Stimulated activated memory B cell treated with anti-CD40 and anti-IgM and Interleukin-4, amounts not matched to agents 10 μg/mL and 1 μg/mL and 100 μg/mL, for 72 hours (primary cell): ENCODE measurements around the gene MAD2L1BP.
"Not testable (repeated sequence)": the region's sequence is repeated elsewhere in the genome, so short reads cannot be mapped to it uniquely, and the experiment has no call there.

ENCODE experiments used
- ATAC-seq: fragments of 150-1000 bp; cut with Tn5 transposase; 2 replicates; pipeline ENCODE4 v1.10.0; 2021
- H3K27ac Mint-ChIP-seq: one replicate; pipeline ENCODE4 v1.8.0; 2022; ENCODE audit warnings: mild to moderate bottlenecking, mixed read lengths
- H3K27me3 Mint-ChIP-seq: one replicate; pipeline ENCODE4 v1.8.0; 2022; ENCODE audit warnings: mixed read lengths
- H3K36me3 Mint-ChIP-seq: one replicate; pipeline ENCODE4 v1.8.0; 2022; ENCODE audit warnings: mixed read lengths
- H3K4me1 Mint-ChIP-seq: one replicate; pipeline ENCODE4 v1.8.0; 2022; ENCODE audit warnings: mixed read lengths
- H3K4me3 Mint-ChIP-seq: one replicate; pipeline ENCODE4 v1.8.0; 2022; ENCODE audit warnings: mild to moderate bottlenecking, moderate library complexity, mixed read lengths
- H3K9me3 Mint-ChIP-seq: one replicate; pipeline ENCODE4 v1.8.0; 2022; ENCODE audit warnings: mixed read lengths

MAD2L1BP gene

GRCh38 chr6:43636308-43636659, 644 bp downstream of the MAD2L1BP start:
- Mint-ChIP-seq H3K4me1 (peaks cover 60% of the 10 kb centered on the region), H3K27me3 (no peaks in the 10 kb centered on the region), H3K4me3 (peak overlapping the region; percentile 97), H3K9me3 (no peaks in the 10 kb centered on the region), H3K36me3 (peaks cover 33% of the 10 kb centered on the region), H3K27ac (peak overlapping the region; percentile 96)
- peak; percentile 37 for ATAC-seq

- H3K36me3 Mint-ChIP-seq = peaks cover 45% of the 10 kb centered on the region
- no peaks in the 10 kb centered on the region for H3K9me3 Mint-ChIP-seq
- no peaks in the 10 kb centered on the region for H3K27me3 Mint-ChIP-seq
- H3K27ac Mint-ChIP-seq = peak overlapping the region; percentile 19
- peaks cover 58% of the 10 kb centered on the region for H3K4me1 Mint-ChIP-seq
- no peak overlapping the region for H3K4me3 Mint-ChIP-seq
- no peak for ATAC-seq
Measured at GRCh38 chr6:43639984-43640800, 4.6 kb downstream of the MAD2L1BP start.

GRCh38 chr6:43644940-43645612, 9.4 kb downstream of the MAD2L1BP start, which contains the start of gene RSPH9:
RSPH9 (plus strand) TSS chr6:43645036; CDS start chr6:43645099, 63 bp downstream.
- Mint-ChIP-seq H3K36me3 (peaks cover 24% of the 10 kb centered on the region), H3K4me1 (peaks cover 22% of the 10 kb centered on the region), H3K9me3 (no peaks in the 10 kb centered on the region), H3K4me3 (peak within 1 kb of the TSS; percentile 85), H3K27ac (peak within 1 kb of the TSS; percentile 80), H3K27me3 (no peaks in the 10 kb centered on the region)
- peak; percentile 90 for ATAC-seq

GRCh38 chr6:43645613-43645964, 9.9 kb downstream of the MAD2L1BP start:
- Mint-ChIP-seq H3K27ac (peak overlapping the region; percentile 80), H3K4me1 (peaks cover 18% of the 10 kb centered on the region), H3K27me3 (no peaks in the 10 kb centered on the region), H3K4me3 (peak overlapping the region; percentile 85), H3K36me3 (peaks cover 19% of the 10 kb centered on the region), H3K9me3 (no peaks in the 10 kb centered on the region)
- ATAC-seq = no peak

- peaks cover 6% of the 10 kb centered on the region for H3K36me3 Mint-ChIP-seq
- no peak for ATAC-seq
- no peak overlapping the region for H3K27ac Mint-ChIP-seq
- peaks cover 16% of the 10 kb centered on the region for H3K4me1 Mint-ChIP-seq
- no peaks in the 10 kb centered on the region for H3K9me3 Mint-ChIP-seq
- no peak overlapping the region for H3K4me3 Mint-ChIP-seq
- no peaks in the 10 kb centered on the region for H3K27me3 Mint-ChIP-seq
Measured at GRCh38 chr6:43647613-43648012, 12.0 kb downstream of the MAD2L1BP start.

GRCh38 chr6:43648248-43648647, 12.6 kb downstream of the MAD2L1BP start:
- ATAC-seq = no peak
- H3K4me1 Mint-ChIP-seq = peaks cover 11% of the 10 kb centered on the region
- H3K36me3 Mint-ChIP-seq = no peaks in the 10 kb centered on the region
- no peak overlapping the region for H3K4me3 Mint-ChIP-seq
- no peaks in the 10 kb centered on the region for H3K9me3 Mint-ChIP-seq
- H3K27me3 Mint-ChIP-seq = no peaks in the 10 kb centered on the region
- H3K27ac Mint-ChIP-seq = no peak overlapping the region

- H3K4me1 Mint-ChIP-seq, H3K36me3 Mint-ChIP-seq, H3K27me3 Mint-ChIP-seq, H3K4me3 Mint-ChIP-seq, H3K27ac Mint-ChIP-seq, ATAC-seq, H3K9me3 Mint-ChIP-seq: not testable (repeated sequence)
Measured at GRCh38 chr6:43652822-43653221, 17.2 kb downstream of the MAD2L1BP start.

GRCh38 chr6:43657221-43657802, 21.7 kb downstream of the MAD2L1BP start:
- no peak overlapping the region for H3K27ac Mint-ChIP-seq
- H3K4me1 Mint-ChIP-seq = no peaks in the 10 kb centered on the region
- H3K27me3 Mint-ChIP-seq = no peaks in the 10 kb centered on the region
- H3K36me3 Mint-ChIP-seq = no peaks in the 10 kb centered on the region
- ATAC-seq = no peak
- no peak overlapping the region for H3K4me3 Mint-ChIP-seq
- H3K9me3 Mint-ChIP-seq = no peaks in the 10 kb centered on the region

GRCh38 chr6:43658161-43658560, 22.5 kb downstream of the MAD2L1BP start:
- no peak for ATAC-seq
- Mint-ChIP-seq H3K4me3 (no peak overlapping the region), H3K27ac (no peak overlapping the region), H3K4me1 (no peaks in the 10 kb centered on the region), H3K9me3 (no peaks in the 10 kb centered on the region), H3K36me3 (no peaks in the 10 kb centered on the region), H3K27me3 (no peaks in the 10 kb centered on the region)

- ATAC-seq, H3K36me3 Mint-ChIP-seq: not testable (repeated sequence)
Measured at GRCh38 chr6:43662948-43663347, 27.3 kb downstream of the MAD2L1BP start.

GRCh38 chr6:43665376-43665775, 29.7 kb downstream of the MAD2L1BP start:
- ATAC-seq = no peak
- Mint-ChIP-seq H3K9me3 (no peaks in the 10 kb centered on the region), H3K4me3 (no peak overlapping the region), H3K4me1 (peaks cover 23% of the 10 kb centered on the region), H3K27me3 (no peaks in the 10 kb centered on the region), H3K27ac (no peak overlapping the region), H3K36me3 (peaks cover 4% of the 10 kb centered on the region)

More at GRCh38 chr6:43662948-43663347, 27.3 kb downstream of the MAD2L1BP start:
- H3K27me3 Mint-ChIP-seq, H3K4me3 Mint-ChIP-seq, H3K9me3 Mint-ChIP-seq, H3K27ac Mint-ChIP-seq: not testable (repeated sequence)
- peaks cover 11% of the 10 kb centered on the region for H3K4me1 Mint-ChIP-seq

- no peaks in the 10 kb centered on the region for H3K9me3 Mint-ChIP-seq
- H3K36me3 Mint-ChIP-seq = peaks cover 12% of the 10 kb centered on the region
- H3K4me3 Mint-ChIP-seq = no peak overlapping the region
- H3K27ac Mint-ChIP-seq = no peak overlapping the region
- no peak for ATAC-seq
- H3K27me3 Mint-ChIP-seq = no peaks in the 10 kb centered on the region
- peaks cover 23% of the 10 kb centered on the region for H3K4me1 Mint-ChIP-seq
Measured at GRCh38 chr6:43666196-43666920, 30.7 kb downstream of the MAD2L1BP start.

GRCh38 chr6:43667245-43668150, 31.9 kb downstream of the MAD2L1BP start:
- H3K36me3 Mint-ChIP-seq = peaks cover 21% of the 10 kb centered on the region
- H3K4me3 Mint-ChIP-seq = peak overlapping the region; percentile 10
- no peaks in the 10 kb centered on the region for H3K27me3 Mint-ChIP-seq
- peak overlapping the region; percentile 57 for H3K27ac Mint-ChIP-seq
- ATAC-seq = peak; percentile 69
- H3K4me1 Mint-ChIP-seq = peaks cover 23% of the 10 kb centered on the region
- H3K9me3 Mint-ChIP-seq = no peaks in the 10 kb centered on the region
